GM18951 (cell line): Measurements from ENCODE around the gene RASA1.

Experiments used
- POLR2A ChIP-seq: IDR thresholded peaks from 4 replicates; pipeline ENCODE4 v1.6.1; 2011; ENCODE audit warnings: mild to moderate bottlenecking; ENCODE audit not compliant: insufficient read length, insufficient read depth; ENCODE audit errors: extremely low read depth
- in situ Hi-C: fragments of 300-500 bp; cut with MboI; formaldehyde crosslinking; loops from one replicate; pipeline ENCODE4 v1.12.0; 2022; ENCODE audit warnings: low sequenced_read_pairs, mixed read lengths, inconsistent platforms; ENCODE audit not compliant: unreplicated experiment

The RASA1 gene

DNA sequence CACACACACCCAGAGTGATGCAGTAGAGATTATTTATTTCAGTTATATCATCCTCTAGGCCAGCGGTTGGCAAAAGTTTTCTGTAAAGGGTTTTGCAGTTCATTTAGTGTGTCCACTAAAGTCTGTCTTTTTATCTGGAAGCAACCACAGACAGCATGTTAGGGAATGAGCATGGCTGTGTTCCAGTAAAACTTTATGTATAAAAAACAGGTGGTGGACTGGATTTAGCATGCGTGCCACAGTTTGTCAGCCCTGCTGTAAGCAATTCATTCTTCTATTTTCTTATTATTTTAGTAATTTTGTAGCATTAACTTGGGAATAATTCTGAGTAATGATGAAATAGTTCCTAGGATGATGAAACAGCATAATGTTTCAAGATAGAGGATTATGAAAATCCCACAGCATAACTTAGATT, 93.4 kb downstream of the RASA1 start:
- in situ Hi-C loops = no loop called here
- no peak for TF ChIP-seq POLR2A

DNA sequence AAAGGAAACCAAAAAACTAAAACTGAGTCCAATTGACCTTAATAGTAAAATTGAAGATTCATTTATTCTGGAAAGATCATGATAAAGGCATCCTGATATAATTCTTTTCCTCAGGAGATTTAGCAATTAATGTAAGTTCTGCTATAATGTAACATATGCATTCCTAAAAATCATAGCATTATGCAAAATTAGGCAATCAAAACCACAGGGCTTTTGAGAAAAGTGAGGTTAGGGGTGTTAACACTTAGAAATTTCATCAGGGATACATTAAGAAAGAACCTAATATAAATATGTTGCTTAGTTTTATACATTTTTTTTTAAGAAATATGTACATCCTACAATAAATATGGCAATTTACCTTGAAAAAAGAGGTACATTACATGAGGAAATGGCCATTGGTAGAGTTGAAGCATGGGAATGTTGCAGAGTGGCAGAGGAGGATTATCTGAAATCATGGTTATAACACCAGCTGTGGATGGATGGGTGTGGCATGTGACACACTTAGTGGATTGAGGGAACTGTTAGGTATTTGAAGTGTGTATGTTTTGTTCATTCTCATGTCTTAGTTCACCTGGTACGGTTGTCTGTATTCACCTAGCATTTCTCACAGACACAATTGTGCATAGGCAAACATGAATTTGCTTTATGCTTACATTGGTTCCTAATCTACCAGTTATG, 94.0 kb downstream of the RASA1 start:
- in situ Hi-C loops = no loop called here
- no peak for TF ChIP-seq POLR2A

DNA sequence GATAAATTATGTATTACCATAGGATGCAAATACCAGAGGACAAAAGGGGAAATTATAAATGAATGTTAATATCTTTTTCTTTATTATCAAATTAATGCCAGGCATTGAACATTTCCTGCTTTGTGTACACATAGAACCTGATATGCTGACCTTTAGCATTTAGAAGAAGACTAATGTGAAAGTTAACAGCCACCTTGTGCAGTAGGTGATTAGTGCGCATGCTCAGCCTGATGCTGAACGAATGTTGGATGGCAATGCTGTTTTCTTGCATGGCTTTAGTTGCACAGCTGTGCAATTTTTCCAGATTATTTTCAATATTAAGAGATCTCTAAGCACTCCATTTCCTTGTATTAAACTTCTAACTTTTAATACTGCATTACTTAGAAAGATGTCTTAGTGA, 99.6 kb downstream of the RASA1 start:
- in situ Hi-C loops = no loop called here
- no peak for TF ChIP-seq POLR2A

DNA sequence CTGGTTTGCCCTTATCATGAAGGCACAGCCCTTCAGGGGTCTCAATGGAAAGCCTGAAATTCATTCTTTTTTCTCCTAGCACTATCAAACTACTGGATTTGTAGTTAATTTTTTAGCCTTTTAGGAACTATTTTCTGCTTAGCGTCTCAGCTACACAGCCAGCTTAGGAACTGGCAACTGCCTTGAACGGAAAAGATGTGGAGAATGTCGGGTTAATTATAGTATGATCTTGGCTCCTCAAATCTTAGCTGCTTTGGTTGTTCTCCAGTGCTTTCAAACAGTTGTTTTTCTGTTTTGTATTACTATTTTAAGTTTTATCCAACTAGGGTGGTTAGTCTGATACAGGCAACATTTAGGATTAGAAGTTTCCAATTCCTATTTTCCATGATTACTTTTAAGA, 100.9 kb downstream of the RASA1 start:
- in situ Hi-C loops = no loop called here
- TF ChIP-seq POLR2A = no peak

DNA sequence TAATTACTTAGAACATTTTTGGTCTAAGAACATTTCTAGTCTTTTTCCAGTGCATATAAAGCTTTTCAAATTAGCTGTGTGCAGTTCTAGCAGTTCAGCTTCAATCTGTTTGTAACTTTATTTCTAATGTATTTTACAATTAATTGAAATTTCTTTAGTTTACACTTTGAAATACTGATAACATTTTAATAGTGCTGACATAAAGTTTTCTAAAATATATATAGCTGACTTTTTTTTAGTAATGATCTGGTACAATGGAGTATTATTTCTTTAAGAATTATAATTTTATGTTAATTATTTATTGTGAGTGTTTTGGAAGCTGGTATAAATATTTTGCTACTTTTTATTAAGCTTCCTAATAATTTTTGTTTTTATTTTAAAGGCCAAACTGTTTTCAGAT, 101.7 kb downstream of the RASA1 start:
- TF ChIP-seq POLR2A = no peak
- in situ Hi-C loops = no loop called here

DNA sequence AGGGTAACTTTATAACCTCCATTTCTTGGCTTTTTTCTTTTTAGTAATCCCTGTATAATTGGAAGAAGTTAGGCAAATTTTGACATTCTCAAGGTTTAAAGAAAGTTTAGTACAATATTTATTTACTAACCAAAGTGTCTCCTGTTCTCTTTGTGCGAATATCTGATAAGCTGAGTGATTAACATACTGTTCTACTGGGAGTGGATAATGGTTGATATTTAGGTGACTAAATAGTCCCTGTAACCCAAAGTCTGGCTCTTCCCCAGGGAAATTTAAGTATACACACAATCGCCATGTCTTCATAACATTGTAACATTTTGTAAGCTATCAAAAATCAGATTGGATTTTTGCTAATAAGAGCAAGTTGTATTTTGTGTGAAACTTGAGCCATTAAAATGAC, 105.0 kb downstream of the RASA1 start:
- in situ Hi-C loops = no loop called here
- TF ChIP-seq POLR2A = no peak

DNA sequence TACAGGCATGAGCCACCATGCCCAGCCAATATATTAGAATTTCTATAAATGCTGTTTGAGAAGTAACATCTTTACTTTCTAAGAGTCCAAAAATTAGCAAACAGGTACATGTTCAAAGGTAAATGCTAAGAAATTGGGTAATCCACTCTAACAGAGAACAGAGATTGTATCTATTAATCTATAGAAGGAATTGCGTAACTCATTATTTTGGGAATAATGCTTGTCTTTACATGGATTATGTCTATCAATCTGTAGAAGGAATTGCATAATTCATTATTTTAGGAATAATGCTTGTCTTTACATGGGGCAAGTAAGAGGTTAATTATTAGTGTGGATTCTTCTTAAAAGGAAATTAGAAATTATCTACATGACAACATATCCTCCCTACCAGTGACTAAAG, 114.5 kb downstream of the RASA1 start:
- in situ Hi-C loops = no loop called here
- no peak for TF ChIP-seq POLR2A

DNA sequence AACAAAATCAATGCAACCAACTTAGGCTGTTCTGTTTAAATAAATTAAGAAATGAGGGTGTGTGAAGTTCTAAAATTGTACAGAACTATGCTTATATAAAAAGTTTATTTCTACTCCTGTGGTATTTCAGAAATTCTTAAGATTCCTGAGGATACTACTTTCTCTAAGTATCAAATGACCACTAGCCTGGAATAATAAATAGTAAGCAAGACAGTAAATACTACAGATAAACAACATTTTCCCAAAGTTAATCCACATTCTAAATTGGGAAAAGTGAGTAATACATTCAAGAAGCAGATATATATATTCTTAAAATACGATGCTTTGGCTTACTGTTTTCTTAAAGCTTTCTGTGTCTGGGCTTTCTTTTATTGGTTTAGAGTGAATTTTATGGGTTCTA, 115.5 kb downstream of the RASA1 start:
- in situ Hi-C loops = no loop called here
- TF ChIP-seq POLR2A = no peak

DNA sequence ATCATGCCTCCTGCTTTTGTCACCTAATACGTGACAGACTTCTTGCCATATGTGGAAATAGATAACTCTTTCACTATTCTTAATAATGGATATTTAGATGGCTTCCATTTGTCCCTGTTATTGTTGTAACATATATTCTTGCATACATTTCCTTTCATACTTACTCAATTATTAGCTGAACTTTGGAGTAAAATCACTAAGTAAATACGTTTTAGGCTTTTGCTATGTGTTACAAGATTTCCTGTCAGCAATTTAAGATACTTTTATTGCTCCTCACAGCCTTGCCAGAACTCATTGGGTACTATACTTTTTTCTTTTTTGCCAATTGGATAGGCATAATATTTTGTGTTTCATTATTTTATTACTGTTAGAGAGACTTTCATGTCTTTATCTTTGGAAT, 118.1 kb downstream of the RASA1 start:
- in situ Hi-C loops = no loop called here
- TF ChIP-seq POLR2A = no peak

DNA sequence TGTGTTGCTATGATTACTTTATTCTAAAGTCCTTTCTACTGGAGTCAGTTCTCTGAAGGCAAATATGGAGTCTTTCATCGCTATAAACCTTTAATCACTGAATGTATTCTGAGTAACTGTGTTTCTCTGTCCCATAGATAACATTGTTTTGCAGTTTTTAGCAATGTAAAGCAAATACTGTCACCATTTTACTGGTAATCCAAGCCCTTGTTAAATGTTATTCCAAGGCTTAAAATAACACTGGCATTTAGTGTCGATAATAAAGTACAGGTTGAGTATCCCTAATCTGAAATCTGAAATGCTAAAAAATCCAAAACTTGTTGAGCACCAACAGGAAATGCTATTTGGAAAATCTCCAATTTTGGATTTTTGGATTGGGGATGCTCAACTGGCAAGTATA, 120.4 kb downstream of the RASA1 start:
- no peak for TF ChIP-seq POLR2A
- in situ Hi-C loops = no loop called here

DNA sequence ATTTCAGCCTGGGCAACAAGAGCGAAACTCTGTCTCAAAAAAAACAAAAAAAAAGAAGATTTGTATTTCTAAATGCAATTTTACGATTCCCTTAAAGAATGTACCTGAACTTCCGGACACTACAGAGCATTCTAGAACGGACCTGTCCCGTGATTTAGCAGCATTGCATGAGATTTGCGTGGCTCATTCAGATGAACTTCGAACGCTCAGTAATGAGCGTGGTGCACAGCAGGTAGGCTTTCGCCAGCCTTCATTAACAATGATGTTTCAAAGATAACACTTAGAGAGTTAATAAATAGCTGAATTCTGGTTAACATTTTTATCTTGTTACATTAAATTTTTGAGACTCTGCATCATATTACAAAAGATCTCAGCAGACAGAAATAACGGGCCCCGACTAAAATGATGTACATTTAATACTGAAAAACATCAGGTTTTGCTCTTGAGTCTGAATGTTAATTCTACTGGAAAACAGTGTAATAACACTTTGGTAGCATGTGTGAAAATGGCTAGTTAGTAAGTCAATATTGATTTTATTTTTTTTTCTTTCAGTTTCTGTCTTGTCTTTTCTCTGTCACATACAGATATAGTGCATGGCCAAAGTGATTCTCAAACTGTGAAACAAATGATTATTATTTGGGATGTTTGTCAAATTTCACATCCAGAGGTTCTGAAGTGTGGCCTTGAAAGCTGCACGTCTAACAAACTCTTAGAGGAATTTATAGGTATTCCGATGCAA, 121.8 kb downstream of the RASA1 start:
- no peak for TF ChIP-seq POLR2A
- in situ Hi-C loops = no loop called here

DNA sequence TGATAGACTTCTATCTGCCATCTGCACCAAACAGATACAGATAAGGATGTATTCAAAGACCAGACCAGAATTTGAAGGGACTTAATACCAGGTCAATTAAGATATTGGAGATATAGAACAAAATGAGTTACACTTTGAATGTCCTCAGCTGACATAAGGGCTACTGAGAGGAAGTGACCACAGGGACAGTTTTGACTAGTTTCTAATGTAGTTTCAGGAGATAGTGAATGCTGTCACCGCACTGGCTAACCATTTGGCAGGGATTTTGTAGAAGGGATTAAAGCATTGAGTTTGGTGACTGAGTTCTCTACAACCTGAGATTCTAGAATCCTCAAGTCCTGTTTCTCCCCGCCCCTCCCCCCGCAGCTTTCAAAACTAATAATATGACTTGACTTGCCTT, 122.4 kb downstream of the RASA1 start:
- in situ Hi-C loops = no loop called here
- TF ChIP-seq POLR2A = no peak

DNA sequence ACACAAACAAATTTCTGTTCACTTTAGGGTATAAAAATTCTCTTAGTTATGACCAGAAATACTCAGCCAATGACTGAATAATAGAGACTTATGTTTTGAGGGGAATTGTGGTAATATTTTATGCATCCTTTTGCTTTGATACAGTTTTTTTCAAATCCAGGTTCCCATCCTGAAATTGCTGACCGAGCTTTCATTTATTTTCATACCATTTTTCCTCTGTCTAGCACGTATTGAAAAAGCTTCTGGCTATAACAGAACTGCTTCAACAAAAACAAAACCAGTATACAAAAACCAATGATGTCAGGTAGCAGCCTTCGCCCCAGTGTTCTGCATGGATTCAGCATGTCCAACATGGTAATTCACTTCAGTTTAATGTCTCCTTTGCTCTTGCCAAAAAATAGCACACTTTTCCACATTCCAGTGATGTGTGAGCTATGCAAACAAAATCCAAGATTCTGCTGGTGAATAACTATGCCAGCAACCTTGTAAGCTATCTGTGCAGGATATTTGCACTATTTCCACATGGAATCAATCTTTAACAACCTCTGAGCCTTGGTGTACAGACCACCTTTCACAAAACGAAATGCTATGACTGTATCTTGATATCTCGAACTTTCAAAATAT, 123.0 kb downstream of the RASA1 start:
- in situ Hi-C loops = no loop called here
- no peak for TF ChIP-seq POLR2A

DNA sequence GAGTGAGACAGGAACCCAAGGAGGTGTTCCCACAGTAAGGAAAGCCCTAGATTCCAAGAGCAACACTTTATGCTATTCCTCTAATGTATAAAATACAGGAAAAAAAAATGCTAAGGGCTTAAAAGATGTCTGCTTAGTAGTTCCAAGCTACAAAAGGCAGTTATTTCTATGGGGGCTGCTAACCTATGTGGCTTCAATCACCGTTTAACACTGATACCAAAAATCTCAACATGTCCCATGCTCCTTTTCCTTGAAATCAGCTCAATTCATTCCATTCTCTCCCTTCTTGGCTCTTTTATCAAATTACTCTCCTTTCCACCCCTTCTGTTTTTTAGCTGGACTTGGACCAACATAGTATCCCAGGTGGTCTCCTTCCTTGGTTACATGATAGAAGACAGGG, 124.5 kb downstream of the RASA1 start:
- in situ Hi-C loops = no loop called here
- no peak for TF ChIP-seq POLR2A
